Stimulated activated CD8-positive, alpha-beta memory T cell treated with anti-CD3 and anti-CD28 coated beads, Interleukin-15, amount 100 ng/mL, for 4 hours (primary cell): ENCODE results near the gene GCNA.
"Not testable (repeated sequence)": the region's sequence is repeated elsewhere in the genome, so short reads cannot be mapped to it uniquely, and the experiment has no call there.

Experiments
- DNase-seq, 2 donors: peaks; one replicate each; pipeline ENCODE4 v3.0.0-alpha.2; 2020; ENCODE audit warnings: low read depth in 2 of 2

GCNA gene

GRCh38 chrX:71559773-71560172 is 18.5 kb upstream of the GCNA start:
- DNase-seq: not testable (repeated sequence)

DNA sequence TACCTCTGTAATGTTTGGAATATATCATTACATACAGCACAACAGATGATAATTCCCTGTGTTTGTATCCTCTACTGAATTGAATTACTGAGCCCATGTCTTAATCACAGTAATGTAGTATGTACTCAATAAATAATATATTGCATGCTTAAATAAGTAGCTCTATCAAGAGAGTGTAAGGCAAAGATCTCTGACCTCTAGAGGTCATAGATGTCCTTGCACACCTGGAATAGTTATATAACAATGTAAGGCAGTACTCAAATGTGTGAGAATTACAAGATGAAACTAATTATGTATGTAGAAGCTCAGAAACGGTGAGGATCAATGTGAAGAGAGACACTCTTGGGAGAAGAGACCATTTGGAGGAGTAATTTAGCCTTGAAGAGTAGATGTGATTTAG is 14.3 kb upstream of the GCNA start:
- DNase-seq: no peak

- DNase-seq: no peak
These were observed 12.7 kb upstream of the GCNA start for GRCh38 chrX:71565474-71566041.

GRCh38 chrX:71571390-71571789 is 6.8 kb upstream of the GCNA start:
- not testable (repeated sequence) for DNase-seq

GRCh38 chrX:71573590-71573989 is 4.6 kb upstream of the GCNA start:
- no peak for DNase-seq

DNA sequence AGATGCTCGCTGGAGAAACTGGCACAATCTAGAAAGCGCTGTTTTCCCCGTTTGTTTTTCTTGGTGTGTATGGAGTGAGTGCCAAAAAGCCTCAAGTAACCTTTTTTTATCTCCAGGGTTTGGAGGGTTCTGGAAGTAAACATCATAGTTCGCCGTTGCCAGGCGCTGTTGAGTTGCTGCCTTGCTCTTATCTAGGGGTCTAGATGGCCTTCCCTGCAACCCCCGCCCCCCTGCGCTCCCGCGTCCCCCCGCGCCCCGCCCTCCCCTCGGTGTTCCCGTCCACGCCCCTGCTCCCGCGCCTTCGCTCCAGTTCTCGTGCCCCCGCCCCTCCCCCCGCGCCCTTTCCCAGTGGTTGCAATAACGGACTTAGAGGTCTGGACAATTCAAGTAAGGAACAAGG is 555 bp upstream of the GCNA start:
- DNase-seq: no peak

DNA sequence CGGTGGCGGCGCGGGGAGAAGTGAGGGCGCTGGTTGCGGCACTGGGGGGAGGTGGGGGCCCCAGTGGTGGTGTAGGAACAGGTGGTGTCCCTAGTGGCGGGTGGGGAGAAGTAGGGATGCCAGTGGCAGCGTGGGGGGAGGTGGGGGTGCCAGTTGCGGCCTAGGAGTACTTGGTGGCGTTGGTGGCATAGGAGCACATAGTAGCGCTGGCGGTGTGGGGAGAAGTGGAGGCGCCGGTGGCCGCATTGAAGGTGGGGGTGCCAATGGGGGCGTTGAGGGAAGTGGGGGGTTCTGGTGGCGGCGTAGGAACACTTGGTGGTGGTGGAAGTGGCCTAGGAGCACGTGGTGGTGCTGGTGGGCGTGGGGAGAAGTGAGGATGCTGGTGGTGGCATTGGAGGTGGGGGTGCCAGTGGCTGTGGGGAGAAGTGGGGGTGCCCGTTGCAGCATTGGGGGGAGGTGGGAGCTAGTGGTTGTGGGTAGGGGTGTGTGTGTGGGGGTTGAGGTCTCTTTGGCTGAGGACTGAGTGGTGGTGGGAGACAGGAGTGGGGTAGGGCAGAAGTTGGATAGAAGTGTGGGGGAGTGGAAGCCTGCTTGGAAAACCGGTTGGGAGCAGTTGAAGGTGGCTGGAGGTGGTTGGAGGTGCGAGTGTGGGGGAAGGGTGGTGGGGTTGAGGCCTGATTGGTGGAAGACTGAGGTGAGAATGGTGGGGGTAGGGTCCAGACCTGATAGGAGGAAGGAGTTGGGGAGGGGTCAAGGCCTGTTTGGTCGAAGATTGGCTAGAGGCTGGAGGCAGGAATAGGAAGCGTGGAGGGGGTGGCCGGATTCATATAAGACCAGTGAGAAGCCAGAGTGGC is 1.1 kb downstream of the GCNA start:
- DNase-seq: no peak

DNA sequence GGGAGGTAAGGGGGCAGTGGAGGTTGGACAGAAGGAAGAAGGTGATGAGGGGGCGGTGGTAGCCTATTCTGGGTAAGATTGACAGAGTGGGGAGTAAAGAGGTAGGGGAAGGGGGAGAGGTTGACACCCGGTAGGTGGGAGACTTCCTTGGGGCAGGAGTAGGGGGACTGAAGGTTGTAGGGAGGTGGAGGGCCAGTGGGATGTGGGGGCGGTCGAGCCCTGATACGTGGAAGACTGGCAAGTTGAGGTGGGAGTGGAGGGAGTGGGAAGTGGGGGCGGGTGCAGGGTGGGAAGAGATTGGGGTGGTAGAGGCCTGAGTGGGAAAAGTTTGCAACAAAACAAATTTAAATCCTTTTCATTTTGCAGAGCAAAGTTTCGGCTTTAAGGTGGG is 1.7 kb downstream of the GCNA start:
- DNase-seq: no peak

DNA sequence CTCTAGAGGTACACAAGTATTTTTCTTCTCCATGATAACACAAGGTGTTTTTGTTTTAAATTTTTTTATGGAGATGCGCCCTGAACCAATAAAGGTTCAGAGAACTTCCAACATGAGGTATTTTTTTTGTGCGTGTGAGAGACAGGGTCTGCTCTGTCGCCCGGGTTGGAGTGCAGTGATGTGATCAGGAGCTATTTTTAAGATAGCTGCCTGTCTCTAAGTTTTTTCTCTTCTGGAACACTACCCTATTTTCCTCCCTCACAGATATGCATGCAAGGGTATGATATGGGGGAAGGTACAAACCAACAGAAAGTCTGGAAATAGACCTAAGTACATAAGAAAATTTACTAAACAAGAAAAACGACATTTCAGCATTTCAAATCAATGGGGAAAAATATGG is 3.0 kb downstream of the GCNA start:
- DNase-seq: no peak

GRCh38 chrX:71586929-71587328 is 8.7 kb downstream of the GCNA start:
- no peak for DNase-seq

- DNase-seq: not testable (repeated sequence)
These were observed 15.0 kb downstream of the GCNA start for GRCh38 chrX:71593210-71593609.

GRCh38 chrX:71599965-71600364 is 21.7 kb downstream of the GCNA start:
- DNase-seq: no peak

DNA sequence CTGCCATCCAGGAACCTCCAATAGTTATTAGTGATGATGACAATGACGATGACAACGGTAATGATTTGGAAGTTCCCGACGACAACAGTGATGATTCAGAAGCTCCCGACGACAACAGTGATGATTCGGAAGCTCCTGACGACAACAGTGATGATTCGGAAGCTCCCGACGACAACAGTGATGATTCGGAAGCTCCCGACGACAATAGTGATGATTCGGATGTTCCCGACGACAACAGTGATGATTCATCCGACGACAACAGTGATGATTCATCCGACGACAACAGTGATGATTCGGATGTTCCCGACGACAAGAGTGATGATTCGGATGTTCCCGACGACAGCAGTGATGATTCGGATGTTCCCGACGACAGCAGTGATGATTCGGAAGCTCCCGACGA is 25.4 kb downstream of the GCNA start:
- DNase-seq: no peak

GRCh38 chrX:71604141-71604540 is 25.9 kb downstream of the GCNA start:
- no peak for DNase-seq

DNA sequence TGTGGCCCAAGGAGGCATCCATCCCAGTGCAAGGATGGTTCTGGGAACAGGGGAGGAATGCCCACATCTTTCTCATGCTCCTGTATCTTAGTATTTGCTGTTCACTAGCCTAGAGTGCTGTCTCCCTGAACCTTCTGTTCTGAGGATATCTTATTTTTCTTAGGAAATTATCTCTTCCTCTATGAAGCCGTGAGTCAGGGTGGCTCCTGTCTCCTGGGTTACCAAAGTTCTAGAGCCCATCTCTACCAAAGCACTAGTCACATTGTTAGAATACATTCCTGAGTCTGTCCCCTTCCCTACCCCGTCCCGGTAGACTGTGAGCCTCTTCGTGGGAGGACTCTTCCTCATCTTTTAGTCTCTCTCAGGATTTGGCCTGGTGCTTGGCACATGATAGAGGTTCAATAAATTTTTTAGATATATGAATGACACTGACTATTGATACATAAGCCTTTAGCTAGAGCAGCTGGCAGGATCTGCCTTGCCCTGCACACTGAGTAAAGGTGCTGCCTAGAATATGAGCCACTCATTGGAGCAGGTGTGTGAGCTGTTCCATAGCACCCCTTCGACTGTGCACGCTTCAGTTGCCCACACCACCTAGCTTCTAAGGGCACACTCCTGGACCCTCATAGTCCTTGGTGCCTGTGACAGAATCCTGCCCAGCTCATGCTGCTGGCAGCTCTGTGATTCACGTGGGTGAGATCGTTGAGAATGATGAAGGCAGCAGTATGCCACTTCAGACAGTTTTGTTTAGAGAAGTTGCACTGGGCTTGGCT is 26.7 kb downstream of the GCNA start:
- no peak for DNase-seq

GRCh38 chrX:71606536-71607216 is 28.4 kb downstream of the GCNA start:
- DNase-seq: no peak

- DNase-seq: no peak
These were observed 29.3 kb downstream of the GCNA start for GRCh38 chrX:71607488-71607887.

GRCh38 chrX:71609095-71609750 is 31.0 kb downstream of the GCNA start:
- no peak for DNase-seq

- not testable (repeated sequence) for DNase-seq
These were observed 33.5 kb downstream of the GCNA start for GRCh38 chrX:71611736-71612135.

DNA sequence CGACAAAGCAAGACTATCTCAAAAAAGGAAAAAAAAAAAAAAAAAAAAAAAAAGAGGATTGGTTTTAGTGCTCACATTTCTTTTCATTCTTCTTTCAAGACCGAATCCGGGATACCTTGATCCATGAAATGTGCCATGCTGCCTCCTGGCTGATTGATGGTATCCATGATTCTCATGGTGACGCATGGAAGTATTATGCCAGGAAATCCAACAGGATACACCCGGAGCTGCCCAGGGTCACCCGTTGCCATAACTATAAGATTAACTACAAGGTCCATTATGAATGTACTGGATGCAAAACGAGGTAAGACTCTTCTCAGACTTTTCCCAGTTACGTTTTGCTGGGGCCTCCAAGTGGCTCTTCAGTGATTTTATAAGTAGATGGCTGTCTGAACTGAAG is 34.0 kb downstream of the GCNA start:
- DNase-seq: no peak

GRCh38 chrX:71615056-71615455 is 36.8 kb downstream of the GCNA start:
- no peak for DNase-seq

DNA sequence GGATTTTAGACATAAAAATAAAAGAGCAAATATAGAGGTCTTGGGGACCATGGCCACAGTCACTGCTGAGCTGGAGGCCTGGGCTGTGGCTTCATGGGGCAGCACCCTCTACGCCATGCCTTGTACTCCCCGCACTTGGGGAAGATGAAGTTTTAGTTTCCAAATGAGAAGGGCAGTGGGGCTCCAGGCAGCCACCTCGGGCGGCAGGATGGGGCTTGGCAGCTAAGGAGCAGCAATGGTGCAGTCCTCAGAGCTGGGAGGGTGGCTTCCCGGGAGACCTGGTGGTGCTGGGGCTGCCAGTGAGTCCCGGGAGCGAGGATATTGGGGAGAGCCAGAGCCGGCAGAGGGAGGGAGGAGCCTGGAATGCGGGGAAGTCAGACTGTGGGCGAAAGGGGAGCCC is 37.7 kb downstream of the GCNA start:
- no peak for DNase-seq
